Stimulated activated CD4-positive, alpha-beta T cell treated with anti-CD3 and anti-CD28 coated beads, Interleukin-15, amount 100 ng/mL, for 24 hours (primary cell): Measurements from ENCODE around the gene ASL.
"Not testable (repeated sequence)": the region's sequence is repeated elsewhere in the genome, so short reads cannot be mapped to it uniquely, and the experiment has no call there.

Experiments used
- DNase-seq: peaks from one replicate; pipeline ENCODE4 v3.0.0-alpha.2; 2020

Gene ASL

DNA sequence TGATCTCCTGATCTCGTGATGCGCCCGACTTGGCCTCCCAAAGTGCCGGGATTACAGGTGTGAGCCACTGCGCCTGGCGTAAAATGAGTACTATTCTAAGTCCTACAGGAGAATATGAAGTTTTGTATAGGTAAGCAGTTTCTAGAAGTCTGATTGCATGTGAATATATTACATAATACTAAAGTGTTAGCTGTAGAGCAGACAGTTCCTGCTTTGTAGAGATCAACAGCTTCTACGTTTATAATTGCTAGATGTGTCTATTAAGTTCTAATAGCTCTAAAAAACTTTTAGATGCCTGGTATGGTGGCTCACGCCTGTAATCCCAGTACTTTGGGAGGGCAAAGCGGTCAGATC is 47.5 kb downstream of the ASL start:
- DNase-seq: no peak

DNA sequence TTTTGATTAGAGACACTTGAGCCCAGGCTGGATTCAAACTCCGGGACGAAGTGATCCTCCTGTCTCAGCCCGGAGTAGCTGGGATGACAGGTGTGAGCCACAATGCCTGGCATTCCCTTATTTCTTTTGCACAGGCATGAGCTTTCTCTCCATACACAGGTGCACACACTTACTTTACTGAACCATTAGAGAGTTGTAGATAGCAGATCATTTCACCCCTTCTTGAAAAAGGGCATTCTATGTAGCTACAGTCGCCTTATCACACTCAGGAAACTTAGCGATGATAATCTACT is 48.9 kb downstream of the ASL start:
- DNase-seq: not testable (repeated sequence)

DNA sequence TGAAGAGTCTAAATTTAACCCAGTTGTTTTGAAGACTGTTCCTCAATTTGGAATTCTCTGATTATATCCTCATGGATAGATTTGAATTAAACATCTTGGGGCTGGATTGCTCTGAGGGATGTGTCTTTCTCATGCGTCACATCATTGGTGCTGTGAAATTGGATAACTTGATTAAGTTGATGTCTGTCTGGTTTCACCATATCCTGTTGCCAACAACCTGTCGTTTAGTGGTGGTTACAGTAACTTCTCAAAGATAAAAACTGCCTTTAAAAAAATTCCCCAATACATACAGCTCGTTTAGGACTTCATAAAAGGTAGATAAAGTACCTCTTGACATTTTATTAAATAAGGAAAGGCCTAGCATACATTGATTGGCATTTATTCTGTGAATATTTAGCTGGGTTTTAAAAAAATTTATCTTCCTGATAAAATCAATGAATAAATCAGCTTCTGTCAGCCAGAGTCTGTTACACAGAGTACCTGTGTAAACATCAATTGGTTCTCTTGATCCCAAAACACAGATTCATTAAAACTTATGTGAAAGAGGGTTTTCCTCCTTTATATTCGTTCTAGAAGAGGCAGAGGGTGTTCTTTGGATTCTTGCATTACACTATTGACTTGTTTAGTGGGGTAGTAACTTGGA is 49.6 kb downstream of the ASL start:
- DNase-seq: no peak

DNA sequence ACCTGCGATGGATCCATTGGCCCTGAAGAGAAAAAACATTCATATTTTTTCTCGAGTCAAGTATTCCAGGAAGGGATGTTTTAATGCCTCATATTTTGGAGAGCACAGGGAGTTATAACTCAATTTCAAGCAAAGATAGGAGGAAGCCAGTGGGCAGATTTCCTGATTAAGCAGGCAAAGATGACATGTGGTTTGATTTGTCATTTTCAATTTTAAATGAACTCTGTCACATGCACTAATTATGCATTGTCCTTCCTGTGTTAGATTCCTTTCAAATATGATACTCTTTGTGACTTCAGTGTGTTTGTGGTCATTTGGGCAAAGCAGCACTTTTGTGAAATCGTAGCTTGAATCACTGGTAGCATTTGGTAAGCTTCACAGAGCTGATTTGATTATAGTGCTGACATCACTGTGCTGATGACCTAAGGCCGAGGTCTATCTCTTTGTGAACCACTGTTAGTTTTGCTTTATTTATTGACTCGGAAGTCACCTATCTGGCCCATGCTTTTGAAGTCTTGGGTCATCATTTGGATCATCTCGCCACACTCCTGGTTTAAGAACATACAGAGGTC is 50.2 kb downstream of the ASL start:
- not testable (repeated sequence) for DNase-seq

DNA sequence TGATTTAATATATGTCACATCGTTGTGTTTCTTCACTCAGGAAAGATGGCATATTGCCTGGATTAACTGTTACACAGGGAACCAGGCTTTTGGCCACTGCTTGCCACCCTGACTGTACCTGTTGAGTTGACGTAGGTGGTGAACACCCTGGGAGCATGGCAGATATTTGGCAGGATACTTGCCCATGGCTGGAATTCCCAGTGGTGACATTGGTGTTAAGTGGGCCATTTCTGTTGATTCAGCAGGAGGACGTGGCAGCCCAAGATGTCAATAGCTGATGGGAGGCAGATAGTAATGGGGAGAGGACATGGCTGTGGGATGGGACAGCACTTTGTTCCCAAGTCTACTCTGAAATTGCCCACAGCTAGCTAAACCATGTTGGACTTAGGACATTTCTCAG is 51.6 kb downstream of the ASL start:
- not testable (repeated sequence) for DNase-seq

DNA sequence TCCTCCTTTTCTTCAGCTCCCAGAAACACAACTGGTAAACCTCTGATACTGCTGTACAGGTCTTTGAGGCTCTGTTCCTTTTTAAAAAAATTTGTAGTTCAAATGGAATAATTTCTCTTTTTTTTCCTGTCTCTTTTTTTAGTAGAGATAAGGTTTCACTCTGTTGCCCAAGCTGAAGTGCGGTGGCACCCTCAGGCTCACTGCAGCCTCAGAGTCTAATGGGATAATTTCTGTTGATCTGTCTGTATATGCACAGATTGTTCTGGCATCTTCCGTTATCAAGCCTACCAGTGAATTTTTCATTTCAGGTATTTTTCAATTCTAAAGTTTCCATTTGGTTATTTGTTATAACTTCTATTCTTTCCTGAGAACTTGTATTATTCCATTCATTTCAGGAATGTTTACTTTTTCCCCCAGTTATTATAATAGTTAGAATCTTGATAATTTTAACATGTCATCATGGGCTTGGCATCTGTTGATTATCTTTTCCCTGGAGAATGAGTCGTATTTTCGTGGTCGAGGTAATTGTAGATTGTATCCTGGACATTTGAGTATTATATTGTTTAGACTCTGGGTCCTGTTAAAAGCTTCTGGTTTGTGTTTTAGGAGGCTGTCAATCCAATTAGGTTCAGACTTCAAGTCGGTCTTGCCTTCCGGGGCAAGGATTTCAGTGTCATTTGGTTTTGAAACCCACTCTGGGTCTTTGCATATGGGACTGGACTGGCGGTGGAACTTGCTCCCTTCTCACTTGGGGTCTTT is 63.6 kb downstream of the ASL start:
- DNase-seq: no peak

DNA sequence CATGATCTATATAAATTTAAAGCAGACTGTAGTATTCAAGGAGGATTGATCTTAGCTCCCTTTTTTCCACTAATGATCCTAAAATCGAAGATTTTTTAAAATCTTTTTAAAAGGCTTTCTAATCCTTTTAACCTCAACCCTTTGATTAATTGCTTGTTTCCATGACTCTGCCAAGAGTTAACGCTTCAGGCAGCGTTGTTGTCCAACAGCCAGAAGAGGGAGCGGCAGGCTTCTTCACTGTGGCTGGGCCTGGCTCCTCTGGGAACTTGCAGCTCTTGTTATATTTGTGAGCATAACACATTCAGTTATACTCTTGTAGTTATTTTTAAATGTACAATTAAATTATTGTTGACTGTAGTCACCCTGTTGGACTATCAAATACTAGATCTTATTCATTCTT is 65.3 kb downstream of the ASL start:
- DNase-seq: no peak

DNA sequence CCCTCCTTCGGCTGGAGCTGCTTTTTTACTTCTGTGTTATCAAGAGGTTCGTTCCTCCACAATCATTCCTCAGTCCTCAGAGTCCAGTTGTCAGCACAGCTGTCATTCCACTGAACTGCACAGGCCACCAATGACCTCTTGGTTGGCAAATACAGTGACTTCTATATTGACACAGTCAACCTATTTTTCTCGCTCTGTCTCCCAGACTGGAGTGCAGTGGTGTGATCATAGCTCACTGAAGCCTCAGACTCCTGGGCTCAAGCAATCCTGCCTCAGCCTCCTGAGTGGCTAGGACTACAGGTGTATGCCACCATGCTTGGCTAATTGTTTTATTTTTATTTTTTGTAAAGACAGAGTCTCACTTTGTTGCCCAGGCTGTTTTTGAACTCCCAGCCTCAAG is 66.7 kb downstream of the ASL start:
- DNase-seq: no peak

DNA sequence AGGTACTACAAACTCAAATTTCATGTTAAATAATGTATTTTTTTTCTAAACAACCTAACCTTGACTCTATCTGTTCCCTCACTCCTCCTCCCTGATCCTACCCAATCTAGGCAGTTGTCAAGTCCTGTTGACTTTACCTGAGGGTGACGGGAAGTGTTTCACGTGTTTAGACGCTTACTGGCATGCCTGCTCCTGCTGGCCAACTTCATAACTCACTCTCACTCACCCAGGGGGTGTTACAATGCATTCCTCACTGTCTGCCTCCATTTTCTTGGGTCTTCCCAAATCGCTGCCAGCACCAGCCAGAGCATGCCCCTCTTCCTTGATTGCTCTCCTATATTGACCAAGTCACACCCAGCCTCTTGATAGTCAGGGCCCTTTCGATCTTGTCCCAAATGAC is 67.4 kb downstream of the ASL start:
- DNase-seq: no peak
